D721Med (cell line): ENCODE data around the gene SYTL3.

ENCODE experiments used
- DNase-seq: peaks from one replicate; pipeline ENCODE4 v3.0.0; 2011; ENCODE audit warnings: low spot score; ENCODE audit not compliant: insufficient read length
- FAIRE-seq: peaks from 2 replicates; lab custom pipeline; 2011; peaks lifted over from hg19 to GRCh38; lab: Jason Lieb, UNC
- TF ChIP-seq, protein P1 (sequence below): IDR thresholded peaks from 2 replicates; pipeline ENCODE4 v1.5.1; 2012; ENCODE audit warnings: mild to moderate bottlenecking, control low read depth; ENCODE audit not compliant: insufficient read depth; ENCODE audit errors: missing control alignments

SYTL3 gene

DNA sequence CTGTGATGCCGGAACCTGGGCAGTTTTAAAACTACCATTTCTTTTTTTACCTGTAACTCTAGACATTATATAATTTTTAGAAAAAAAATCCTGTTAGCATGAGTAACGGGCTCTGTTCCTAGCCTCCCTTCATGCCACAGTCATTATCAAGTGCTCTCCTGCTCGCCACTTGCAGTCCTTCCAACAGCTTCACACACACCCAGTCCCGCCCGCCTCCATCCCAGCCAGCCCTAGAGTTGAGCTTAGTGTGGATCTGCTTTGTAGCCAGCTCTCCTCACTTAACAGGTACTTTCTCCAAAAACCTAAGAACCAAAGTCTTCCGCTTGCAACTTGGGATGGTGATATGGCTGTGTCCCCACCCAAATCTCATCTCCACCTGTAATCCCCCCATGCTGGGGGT, 117.9 kb downstream of the SYTL3 start:
- FAIRE-seq (no peak), DNase-seq (no peak)
- TF ChIP-seq, protein P1, sequence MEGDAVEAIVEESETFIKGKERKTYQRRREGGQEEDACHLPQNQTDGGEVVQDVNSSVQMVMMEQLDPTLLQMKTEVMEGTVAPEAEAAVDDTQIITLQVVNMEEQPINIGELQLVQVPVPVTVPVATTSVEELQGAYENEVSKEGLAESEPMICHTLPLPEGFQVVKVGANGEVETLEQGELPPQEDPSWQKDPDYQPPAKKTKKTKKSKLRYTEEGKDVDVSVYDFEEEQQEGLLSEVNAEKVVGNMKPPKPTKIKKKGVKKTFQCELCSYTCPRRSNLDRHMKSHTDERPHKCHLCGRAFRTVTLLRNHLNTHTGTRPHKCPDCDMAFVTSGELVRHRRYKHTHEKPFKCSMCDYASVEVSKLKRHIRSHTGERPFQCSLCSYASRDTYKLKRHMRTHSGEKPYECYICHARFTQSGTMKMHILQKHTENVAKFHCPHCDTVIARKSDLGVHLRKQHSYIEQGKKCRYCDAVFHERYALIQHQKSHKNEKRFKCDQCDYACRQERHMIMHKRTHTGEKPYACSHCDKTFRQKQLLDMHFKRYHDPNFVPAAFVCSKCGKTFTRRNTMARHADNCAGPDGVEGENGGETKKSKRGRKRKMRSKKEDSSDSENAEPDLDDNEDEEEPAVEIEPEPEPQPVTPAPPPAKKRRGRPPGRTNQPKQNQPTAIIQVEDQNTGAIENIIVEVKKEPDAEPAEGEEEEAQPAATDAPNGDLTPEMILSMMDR = no peak

DNA sequence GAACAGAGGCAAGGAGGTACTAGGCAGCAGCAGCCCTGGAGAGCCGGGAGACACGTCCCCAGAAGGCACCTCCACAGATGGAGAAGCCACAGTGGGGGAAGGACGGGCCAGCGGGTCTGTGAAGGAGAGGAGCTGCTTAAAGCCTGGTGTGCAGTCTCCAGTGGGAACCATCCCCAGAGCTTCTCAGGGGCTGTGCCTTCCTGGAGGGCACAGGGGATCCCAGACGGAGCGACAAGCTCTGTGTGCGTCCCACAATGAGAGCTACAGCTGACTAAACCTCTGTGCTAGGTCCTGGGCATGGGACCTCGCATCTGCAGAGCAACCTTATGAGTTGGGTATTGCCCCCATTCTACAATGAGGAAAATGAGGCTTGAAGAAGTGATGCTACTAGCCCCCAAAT, 118.6 kb downstream of the SYTL3 start:
- TF ChIP-seq, protein P1 = no peak
- FAIRE-seq = no peak

DNA sequence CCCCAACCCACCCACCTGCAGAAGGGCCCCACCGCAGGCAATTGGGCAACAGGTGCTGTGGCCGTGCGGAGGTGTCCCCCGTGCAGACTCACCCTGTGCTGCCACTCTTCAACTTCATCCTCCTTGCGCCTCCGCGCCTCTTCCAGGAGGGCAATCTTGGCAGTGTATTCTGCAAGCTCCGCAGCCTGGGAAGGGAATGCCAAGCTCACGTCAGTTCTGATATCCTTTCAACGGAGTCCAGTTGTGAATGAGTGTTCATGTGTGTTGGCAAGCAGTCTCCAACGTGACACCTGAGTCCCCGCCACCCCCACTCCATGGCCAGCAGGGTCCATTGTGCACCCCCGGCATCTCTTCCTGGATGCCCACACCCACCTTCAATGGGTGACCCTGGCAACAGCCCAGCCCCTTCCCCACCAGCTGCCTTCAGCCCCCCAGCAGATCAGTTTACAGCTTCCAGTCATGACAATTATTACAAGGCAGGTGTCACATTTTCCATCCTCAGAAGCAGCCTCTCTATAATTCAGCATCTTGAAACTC, 119.4 kb downstream of the SYTL3 start:
- no peak for FAIRE-seq
- no peak for DNase-seq
- TF ChIP-seq, protein P1 = no peak

More for the DNA sequence above, 118.6 kb downstream of the SYTL3 start:
- DNase-seq = no peak

DNA sequence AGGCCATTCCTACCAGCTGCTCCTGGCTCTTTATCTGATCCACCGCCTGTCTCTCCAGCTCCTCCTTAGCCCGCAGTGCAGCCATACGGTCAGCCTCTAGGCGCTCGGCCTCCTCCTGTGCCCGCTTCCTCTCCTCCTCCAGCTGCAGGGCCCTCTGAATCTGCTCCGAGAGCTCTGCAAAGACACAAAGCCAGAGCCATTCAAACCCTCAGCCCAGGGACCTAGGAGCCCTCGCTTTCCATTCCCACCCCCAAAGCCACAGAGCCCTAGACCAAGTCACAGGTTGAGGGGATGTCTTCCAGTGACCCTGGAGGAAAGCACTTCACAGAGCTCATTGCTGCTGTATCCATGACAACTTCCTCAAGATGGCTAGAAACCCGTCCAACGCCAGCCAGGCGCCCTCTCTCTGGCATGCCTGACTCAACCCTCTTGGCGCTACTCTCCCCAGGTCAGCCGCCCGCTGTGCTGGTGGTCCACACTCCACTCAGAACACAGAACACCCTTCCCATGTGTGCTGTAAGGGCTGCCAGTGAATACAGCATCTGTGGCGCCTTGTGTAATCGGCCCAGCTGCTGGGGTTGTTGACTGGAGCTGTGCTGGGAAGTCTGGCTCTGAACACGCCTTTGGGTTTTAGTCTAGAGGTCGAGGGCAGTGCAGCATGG, 120.0 kb downstream of the SYTL3 start:
- FAIRE-seq = no peak
- no peak for DNase-seq

DNA sequence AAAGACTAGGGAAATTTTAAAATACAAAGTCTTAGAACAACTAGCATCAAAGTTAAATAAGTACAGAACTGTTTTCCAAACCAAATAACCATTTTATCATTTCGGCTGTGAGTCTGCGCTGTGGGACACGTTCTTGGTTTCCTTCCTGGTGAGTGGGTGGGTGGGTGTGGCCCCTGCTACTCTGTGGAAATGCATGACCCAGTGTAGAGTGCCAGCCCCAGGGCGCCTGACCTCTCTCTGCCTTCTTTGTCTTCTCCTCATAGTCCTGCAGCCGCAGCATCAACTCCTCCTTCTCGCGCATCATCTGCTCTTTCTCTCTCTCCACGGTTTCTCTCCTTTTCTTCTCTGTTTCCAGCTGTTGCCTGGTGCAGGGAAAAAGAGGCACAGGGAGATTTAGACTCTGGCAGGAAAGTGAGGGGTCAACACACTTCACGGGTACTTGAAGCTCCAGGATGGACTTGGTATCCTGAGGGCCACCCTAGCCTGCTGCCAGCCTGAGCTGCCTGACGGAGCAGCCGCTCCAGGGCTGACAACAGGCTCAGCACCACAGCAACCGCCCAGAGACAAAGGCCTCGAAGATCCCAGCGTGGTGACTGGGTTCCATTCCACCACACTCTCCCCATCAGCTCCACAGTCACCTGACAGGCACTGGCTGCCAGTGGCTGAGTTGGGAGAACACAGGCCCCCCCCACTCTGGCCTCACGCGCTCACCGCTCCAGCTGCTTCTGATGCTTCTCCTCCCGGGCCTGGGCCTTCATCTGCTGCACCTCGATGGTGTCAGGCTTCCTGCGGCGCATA, 120.9 kb downstream of the SYTL3 start:
- DNase-seq = no peak
- FAIRE-seq = no peak

More for the DNA sequence above, 120.0 kb downstream of the SYTL3 start:
- TF ChIP-seq, protein P1 = no peak

DNA sequence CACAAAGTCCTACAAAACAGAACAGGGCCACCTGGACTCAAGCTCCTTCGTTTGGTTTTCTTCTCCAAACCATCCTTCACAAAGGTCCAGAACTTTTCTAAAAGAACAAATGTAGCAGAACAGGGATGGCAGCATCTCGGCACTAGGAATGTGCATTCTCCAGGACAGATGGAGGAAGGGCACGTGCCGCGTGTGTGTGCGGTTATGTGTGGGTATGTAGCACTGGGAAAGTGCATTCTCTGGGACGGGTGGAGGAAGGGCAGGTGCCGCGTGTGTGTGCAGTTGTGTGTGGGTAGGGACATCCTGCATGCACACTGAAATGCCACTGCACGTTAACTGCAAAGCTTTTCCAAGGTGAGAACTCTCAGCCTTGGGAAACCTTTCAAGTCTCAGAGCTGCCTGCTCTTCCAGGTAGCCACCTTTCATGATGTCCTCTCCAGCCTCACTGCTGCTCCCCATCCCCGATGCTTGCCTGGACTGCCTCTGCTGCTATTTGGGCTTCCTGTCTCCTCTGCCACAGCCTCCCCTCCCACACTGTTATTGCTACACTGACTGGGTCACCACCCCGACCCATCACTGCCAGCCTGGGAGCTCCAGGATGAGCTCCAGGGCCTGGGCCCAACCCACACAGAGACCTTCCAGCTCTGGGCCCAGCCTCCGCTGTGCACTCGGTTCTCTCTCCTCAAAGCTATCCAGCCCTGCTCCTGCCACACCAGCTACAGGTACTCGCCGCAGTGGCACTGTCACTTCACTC, 121.7 kb downstream of the SYTL3 start:
- FAIRE-seq = no peak
- TF ChIP-seq, protein P1 = no peak
- no peak for DNase-seq

More for the DNA sequence above, 120.9 kb downstream of the SYTL3 start:
- TF ChIP-seq, protein P1 = no peak
